GM21786 (cell line): Measurements from ENCODE around the gene ATPAF1.
A peak's percentile ranks its signal among the peaks of the same experiment; 100 is the strongest.

ENCODE experiments used
- ATAC-seq: cut with Tn5 transposase; IDR thresholded peaks from one replicate; pipeline ENCODE4 v1.9.1; 2021; ENCODE audit not compliant: unreplicated experiment

ATPAF1 gene

GRCh38 chr1:46617108-46617800 is 50.9 kb downstream of the ATPAF1 start:
- ATAC-seq = no peak

GRCh38 chr1:46616277-46617107 is 51.7 kb downstream of the ATPAF1 start, which contains the start of gene MOB3C:
MOB3C (minus strand) TSS chr1:46616811; CDS start chr1:46613321, 3,490 bp downstream.
- peak; percentile 54 for ATAC-seq

- ATAC-seq = no peak
Observed at GRCh38 chr1:46615735-46616134, 52.4 kb downstream of the ATPAF1 start.

GRCh38 chr1:46615088-46615487 is 53.1 kb downstream of the ATPAF1 start:
- no peak for ATAC-seq

- no peak for ATAC-seq
Observed at GRCh38 chr1:46614604-46614984, 53.6 kb downstream of the ATPAF1 start.

GRCh38 chr1:46613661-46614603 is 54.2 kb downstream of the ATPAF1 start:
- ATAC-seq = peak; percentile 60

- ATAC-seq = no peak
Observed at GRCh38 chr1:46612937-46613660, 55.1 kb downstream of the ATPAF1 start.

- ATAC-seq = no peak
Observed at GRCh38 chr1:46611691-46612221, 56.4 kb downstream of the ATPAF1 start.

- ATAC-seq = no peak
Observed at GRCh38 chr1:46607345-46608130, 60.6 kb downstream of the ATPAF1 start.

- no peak for ATAC-seq
Observed at GRCh38 chr1:46606255-46606965, 61.8 kb downstream of the ATPAF1 start.

- ATAC-seq = no peak
Observed at GRCh38 chr1:46605232-46605631, 62.9 kb downstream of the ATPAF1 start.

GRCh38 chr1:46603858-46604549 is 64.2 kb downstream of the ATPAF1 start, which contains the start of gene MKNK1:
MKNK1 (minus strand) TSS chr1:46604268; CDS start chr1:46583327, 20,941 bp downstream.
- ATAC-seq = peak; percentile 93

- peak; percentile 14 for ATAC-seq
Observed at GRCh38 chr1:46603481-46603857, 64.7 kb downstream of the ATPAF1 start.

- no peak for ATAC-seq
Observed at GRCh38 chr1:46601257-46602007, 66.7 kb downstream of the ATPAF1 start.

GRCh38 chr1:46599059-46599970 is 68.8 kb downstream of the ATPAF1 start:
- no peak for ATAC-seq

- no peak for ATAC-seq
Observed at GRCh38 chr1:46596846-46597245, 71.3 kb downstream of the ATPAF1 start.
